ENCODE data around the gene IMP4. TPM values are rescaled to one million over a fixed set of nuclear protein-coding genes. Genes with fewer than 3 reads are reported as not detected.

IMP4 gene
- total and polyA plus RNA-seq, 2 of the 8 experiments (the other 6 are each of a cell fraction or from before 2014, with no cell fraction given) = 96.8 to 194 TPM

DNA sequence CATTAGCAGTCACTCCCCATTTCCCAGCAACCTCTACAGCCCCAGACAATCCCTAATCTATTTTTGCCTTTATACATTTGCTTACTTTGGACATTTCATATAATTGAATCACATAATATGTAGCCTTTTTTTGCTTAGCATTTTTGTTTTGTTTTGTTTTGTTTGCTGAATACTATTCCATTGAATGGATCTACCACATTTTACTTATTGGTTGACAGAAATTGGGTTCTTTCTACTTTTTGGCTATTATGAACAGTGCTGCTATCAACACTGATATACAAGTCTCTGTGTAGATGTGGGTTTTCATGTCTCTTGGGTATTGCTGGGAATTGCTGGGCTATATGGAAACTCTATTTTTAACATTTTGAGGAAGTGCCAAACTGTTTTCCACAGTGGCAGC lies 20.8 kb downstream of the IMP4 start:
- DNase-seq (ENCODE audit: low read depth in 1 of 2, low spot score in 2 of 2) (no peak), FAIRE-seq (no peak)
- Histone ChIP-seq H3K79me1 (ENCODE audit: low read depth, low read length) (no peaks in the 10 kb centered on the region), H3K79me2 (ENCODE audit: control insufficient read depth in 1 of 2, insufficient read depth in 2 of 2, low read length in 2 of 2) (no peaks in the 10 kb centered on the region), H4K5ac (ENCODE audit: insufficient read length, low read depth, low read length) (no peak overlapping the region), H3K4me2 (ENCODE audit: insufficient read depth in 1 of 2, low read depth in 2 of 2, low read length in 2 of 2) (no peak overlapping the region), H3K27me3 (replicated peaks in 1 of 4; ENCODE audit: control insufficient read depth in 3 of 4, extremely low read depth in 1 of 4, insufficient read depth in 3 of 4, low read length in 3 of 4) (no peaks in the 10 kb centered on the region), H3K18ac (ENCODE audit: extremely low read depth, low read length) (no peak overlapping the region), H3K23me2 (ENCODE audit: low read depth, low read length) (no peaks in the 10 kb centered on the region), H2AK5ac (ENCODE audit: low read depth, low read length) (no peak overlapping the region), H3K4me1 (replicated peaks in 1 of 4; ENCODE audit: control insufficient read depth in 3 of 4, insufficient read depth in 4 of 4, low read length in 3 of 4) (peaks cover 0 to 1% (median 0%) of the 10 kb centered on the region in 4 experiments; a peak in 2 of 7 replicates), H3K36me3 (ENCODE audit: control insufficient read depth in 2 of 4, insufficient read depth in 4 of 4, low read length in 3 of 4) (no peaks in the 10 kb centered on the region), H3K14ac (ENCODE audit: insufficient read length) (no peak overlapping the region), H3K27ac (ENCODE audit: low read depth, low read length) (no peak overlapping the region), H3K4ac (replicated peaks; ENCODE audit: insufficient read length, low read depth, low read length) (no peak overlapping the region), H3K4me3 (ENCODE audit: extremely low read depth in 1 of 4, insufficient read depth in 2 of 4, low read depth in 3 of 4, low read length in 4 of 4) (no peak overlapping the region), H2BK20ac (ENCODE audit: low read length) (no peak overlapping the region), H2BK12ac (ENCODE audit: low read depth, low read length) (no peak overlapping the region), H3K56ac (replicated peaks; ENCODE audit: insufficient read length, low read depth, low read length) (no peak overlapping the region), H2BK120ac (replicated peaks; ENCODE audit: low read depth, low read length) (no peak overlapping the region), H4K91ac (replicated peaks; ENCODE audit: insufficient read length, low read length) (no peak overlapping the region), H3K9me3 (ENCODE audit: insufficient read depth in 2 of 2, low read depth in 1 of 2, low read length in 1 of 2) (no peaks in the 10 kb centered on the region), H2BK5ac (ENCODE audit: low read depth, low read length) (no peak overlapping the region), H4K20me1 (replicated peaks in 1 of 2; ENCODE audit: control insufficient read depth in 1 of 2, insufficient read depth in 2 of 2, low read length in 2 of 2) (no peaks in the 10 kb centered on the region), H2BK15ac (ENCODE audit: low read length) (no peak overlapping the region), H3K9ac (replicated peaks in 1 of 4; ENCODE audit: extremely low read depth in 1 of 4, low read depth in 3 of 4, low read length in 3 of 4) (no peak overlapping the region), H2AFZ (ENCODE audit: low read length) (no peak overlapping the region), H3K23ac (ENCODE audit: insufficient read length) (no peak overlapping the region), H4K8ac (ENCODE audit: extremely low read depth, insufficient read depth, low read length) (no peak overlapping the region)
- TF ChIP-seq SAP30 (IDR thresholded peaks at IDR 0.05; ENCODE audit: insufficient read depth, insufficient replicate concordance, low read length) (no peak), ATF3 (IDR thresholded peaks at IDR 0.05; ENCODE audit: insufficient read depth, low read depth, low read length) (no peak)
- POLR2A ChIA-PET (ENCODE audit: partially characterized antibody) = no interaction called here
- CTCF ChIA-PET (ENCODE audit: partially characterized antibody) = interaction anchor here (1.8 kb wide), 1 partner anchor 7 kb away, joined by 4 read pairs; no protein-coding TSS in a partner anchor

All from H1 (cell line).